MM.1S (cell line): ENCODE measurements around the gene ABCB10.

Experiments used
- DNase-seq: peaks from one replicate; pipeline ENCODE4 v3.0.0-alpha.2; 2015
- H2AFZ ChIP-seq: fragments of 300-600 bp; sonication (generic); 2 replicates; pipeline ENCODE4 v1.6.0; 2016; ENCODE audit warnings: antibody characterized with exemption, low read length
- H3F3A ChIP-seq: fragments of 300-600 bp; sonication (generic); 2 replicates; pipeline ENCODE4 v1.6.1; 2016; ENCODE audit warnings: mild to moderate bottlenecking, antibody characterized with exemption, low read length, moderate library complexity, mixed read lengths; ENCODE audit not compliant: insufficient read depth
- H3K27ac ChIP-seq: fragments of 300-600 bp; sonication (generic); 2 replicates; pipeline ENCODE4 v1.5.1; 2016; ENCODE audit warnings: mild to moderate bottlenecking, low read length
- H3K27me3 ChIP-seq: fragments of 300-600 bp; sonication (generic); replicated peaks from 2 replicates; pipeline ENCODE4 v1.6.0; 2016; ENCODE audit warnings: low read length; ENCODE audit not compliant: insufficient read depth
- H3K36me3 ChIP-seq: fragments of 300-600 bp; sonication (generic); replicated peaks from 2 replicates; pipeline ENCODE4 v1.6.1; 2016; ENCODE audit warnings: mild to moderate bottlenecking, low read length, mixed read lengths; ENCODE audit not compliant: insufficient read depth
- H3K4me1 ChIP-seq: fragments of 300-600 bp; sonication (generic); 2 replicates; pipeline ENCODE4 v1.6.1; 2016; ENCODE audit warnings: low read length, mixed read lengths
- H3K4me2 ChIP-seq: fragments of 300-600 bp; sonication (generic); 2 replicates; pipeline ENCODE4 v1.6.0; 2016; ENCODE audit warnings: low read depth, low read length
- H3K4me3 ChIP-seq: fragments of 300-600 bp; sonication (generic); 2 replicates; pipeline ENCODE4 v1.5.1; 2016; ENCODE audit warnings: low read length, mixed read lengths
- H3K79me2 ChIP-seq: fragments of 300-600 bp; sonication (generic); 2 replicates; pipeline ENCODE4 v1.6.1; 2016; ENCODE audit warnings: mixed run types, low read length, mixed read lengths
- H3K9ac ChIP-seq: fragments of 300-600 bp; sonication (generic); 2 replicates; pipeline ENCODE4 v1.6.1; 2016; ENCODE audit warnings: low read length, mixed read lengths
- H3K9me2 ChIP-seq: fragments of 300-600 bp; sonication (generic); replicated peaks from 2 replicates; pipeline ENCODE4 v1.6.1; 2016; ENCODE audit warnings: mild to moderate bottlenecking, low read length, mixed read lengths; ENCODE audit not compliant: insufficient read depth
- H3K9me3 ChIP-seq: fragments of 300-600 bp; sonication (generic); replicated peaks from 2 replicates; pipeline ENCODE4 v1.6.1; 2016; ENCODE audit warnings: mild to moderate bottlenecking, low read length, mixed read lengths; ENCODE audit not compliant: insufficient read depth
- H4K20me1 ChIP-seq: fragments of 300-600 bp; sonication (generic); 2 replicates; pipeline ENCODE4 v1.6.1; 2016; ENCODE audit warnings: mild to moderate bottlenecking, low read length, moderate library complexity, mixed read lengths; ENCODE audit not compliant: insufficient read depth
- CTCF ChIP-seq: fragments of 300-600 bp; sonication (generic); IDR thresholded peaks from 2 replicates; pipeline ENCODE4 v1.5.1; 2016; ENCODE audit warnings: antibody characterized with exemption, low read length, mixed read lengths
- EZH2 ChIP-seq: fragments of 300-600 bp; sonication (generic); optimal IDR thresholded peaks from 2 replicates; pipeline ENCODE3; 2017; ENCODE audit warnings: low read depth, mild to moderate bottlenecking, antibody characterized with exemption, low read length, mixed read lengths
- EZH2phosphoT487 ChIP-seq: fragments of 300-600 bp; sonication (generic); IDR thresholded peaks from 2 replicates; pipeline ENCODE4 v1.6.1; 2018; ENCODE audit warnings: antibody characterized with exemption, low read length

Gene ABCB10

DNA sequence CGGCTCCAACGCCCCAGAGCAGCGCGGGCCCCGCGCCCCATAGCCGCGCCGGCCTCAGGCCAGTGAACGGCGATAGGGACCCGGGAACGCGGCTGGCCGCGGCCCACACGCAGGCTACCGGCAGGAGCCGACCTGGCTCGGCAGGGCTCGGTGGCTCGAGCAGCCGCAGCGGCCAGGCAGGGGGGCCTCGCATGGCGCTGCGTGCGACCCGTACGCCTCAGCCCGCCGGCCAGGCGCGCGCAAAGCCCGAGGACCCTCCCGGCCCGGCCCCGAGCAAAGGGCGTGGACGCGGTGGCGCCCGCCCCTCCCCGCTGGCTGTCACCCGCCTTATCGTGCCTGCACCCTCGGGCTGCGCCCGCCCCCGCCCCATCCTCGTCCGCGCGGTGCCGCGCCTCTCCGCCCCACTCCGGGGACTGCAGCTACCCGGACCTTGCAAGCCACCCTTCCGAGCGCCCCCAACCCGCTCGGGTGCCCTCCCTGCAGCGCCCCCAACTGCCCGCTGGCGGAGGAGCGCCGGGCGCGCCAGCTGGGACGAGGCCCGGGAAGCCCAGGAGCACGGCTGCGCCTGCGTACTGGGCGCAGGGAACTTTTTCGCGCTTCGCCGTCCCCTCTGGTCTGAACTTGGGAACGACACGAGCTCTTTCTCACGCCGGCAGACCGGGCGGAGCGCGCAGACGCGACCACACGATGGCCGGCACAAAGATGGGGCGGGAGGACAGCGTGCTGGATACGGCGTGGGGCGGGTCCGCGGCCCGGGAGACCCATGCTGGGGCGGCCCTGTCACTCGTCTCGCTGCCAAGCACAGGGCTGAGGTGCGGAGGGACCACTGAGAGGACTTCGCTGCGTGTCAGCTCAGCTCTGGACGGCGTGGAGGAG, at the start of gene ABCB10:
Gene ABCB10, minus strand, starts transcription at position 248 of the 876 bp plus-strand sequence. Its CDS starts 55 bp downstream, at position 193.
- peaks cover 11% of the 10 kb centered on the region for H3F3A ChIP-seq
- H3K4me3 ChIP-seq = peak within 1 kb of the TSS; percentile 78
- H3K27ac ChIP-seq = peak within 1 kb of the TSS; percentile 70
- no peaks in the 10 kb centered on the region for H3K27me3 ChIP-seq
- H3K9me2 ChIP-seq = no peaks in the 10 kb centered on the region
- peak; percentile 100 for DNase-seq
- H3K36me3 ChIP-seq = no peaks in the 10 kb centered on the region
- TF ChIP-seq EZH2 = no peak
- peak; percentile 91 for TF ChIP-seq CTCF
- TF ChIP-seq EZH2phosphoT487 = no peak
- H3K4me2 ChIP-seq = peak within 1 kb of the TSS; percentile 88
- peaks cover 20% of the 10 kb centered on the region for H3K4me1 ChIP-seq
- peak within 1 kb of the TSS; percentile 75 for H2AFZ ChIP-seq
- no peaks in the 10 kb centered on the region for H4K20me1 ChIP-seq
- H3K9me3 ChIP-seq = no peaks in the 10 kb centered on the region
- H3K9ac ChIP-seq = peak within 1 kb of the TSS; percentile 70
- peaks cover 43% of the 10 kb centered on the region for H3K79me2 ChIP-seq

- Histone ChIP-seq H3K9me2 (no peaks in the 10 kb centered on the region), H3K27me3 (no peaks in the 10 kb centered on the region), H3K9me3 (no peaks in the 10 kb centered on the region), H3K9ac (no peak overlapping the region), H3K27ac (no peak overlapping the region), H3K4me1 (no peaks in the 10 kb centered on the region), H3K4me3 (no peak overlapping the region), H3K79me2 (peaks cover under 1% of the 10 kb centered on the region; the same call in 1 of the 2 replicates), H3K4me2 (no peak overlapping the region), H3F3A (no peaks in the 10 kb centered on the region), H3K36me3 (peaks cover 13% of the 10 kb centered on the region), H4K20me1 (no peaks in the 10 kb centered on the region), H2AFZ (no peak overlapping the region)
- TF ChIP-seq EZH2phosphoT487 (no peak), EZH2 (no peak), CTCF (no peak)
- DNase-seq = no peak
These were observed 48.9 kb upstream of the ABCB10 start for GRCh38 chr1:229607370-229607769.

DNA sequence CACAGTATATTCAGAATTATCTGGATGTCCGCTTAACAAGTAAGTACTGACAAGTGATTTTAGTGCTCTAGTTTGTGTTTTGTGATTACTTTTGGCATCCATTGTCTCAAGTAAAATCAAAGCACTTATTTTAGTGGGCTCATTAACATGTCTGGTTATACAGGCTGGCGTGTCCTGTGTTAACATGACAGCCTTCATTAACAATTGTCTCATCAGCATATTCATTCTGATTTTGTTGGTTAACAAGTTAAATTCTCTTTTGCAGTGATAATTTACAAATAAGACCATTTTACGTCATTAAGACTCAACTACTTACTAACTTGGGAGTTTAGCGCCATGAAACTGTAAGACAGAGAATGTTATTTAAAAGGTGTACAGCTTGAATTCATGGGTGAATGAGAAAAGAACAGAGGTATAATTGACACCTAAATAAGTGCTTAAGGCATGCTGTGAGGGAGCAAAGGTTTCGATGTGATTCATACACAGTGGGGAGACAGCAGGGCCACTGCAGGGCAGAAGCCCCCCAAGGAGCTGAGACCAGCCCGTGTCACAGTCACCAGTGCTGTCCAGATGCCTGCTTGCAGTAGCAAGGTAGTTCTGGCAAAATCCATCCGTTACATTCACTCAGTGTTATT, 45.0 kb upstream of the ABCB10 start:
- Histone ChIP-seq H3K27ac (no peak overlapping the region), H3K4me2 (no peak overlapping the region), H4K20me1 (no peaks in the 10 kb centered on the region), H2AFZ (no peak overlapping the region), H3K9me2 (no peaks in the 10 kb centered on the region), H3F3A (no peaks in the 10 kb centered on the region), H3K36me3 (peaks cover 3% of the 10 kb centered on the region; the same call in 1 of the 2 replicates), H3K9ac (no peak overlapping the region), H3K79me2 (peaks cover 26% of the 10 kb centered on the region), H3K27me3 (no peaks in the 10 kb centered on the region), H3K4me3 (no peak overlapping the region), H3K4me1 (no peaks in the 10 kb centered on the region), H3K9me3 (no peaks in the 10 kb centered on the region)
- no peak for DNase-seq
- TF ChIP-seq EZH2phosphoT487 (no peak), CTCF (no peak)
